Adrenal gland (tissue), 12 donors: ENCODE data around the gene MYBBP1A. TPM values are rescaled to one million over a fixed set of nuclear protein-coding genes. Genes with fewer than 3 reads are reported as not detected.

Experiments used
- DNase-seq, 7 donors: peaks; one replicate each; pipeline ENCODE4 v3.0.0-alpha.2; 2019 to 2020
- H3K27ac ChIP-seq, 5 donors: fragments of 200-600 bp; sonication (generic) in 4 of 5; 1 replicate in 3 of 5; 2 replicates in 2 of 5; pipeline versions ENCODE4 v1.5.1 to v1.8.0; 2016 to 2020; ENCODE audit warnings: mild to moderate bottlenecking in 1 of 5
- H3K27me3 ChIP-seq: fragments of 200-600 bp; 2 replicates; pipeline ENCODE4 v1.8.0; 2021
- H3K36me3 ChIP-seq, 2 donors: fragments of 200-600 bp; replicated peaks in 1 of 2; 1 replicate in 1 of 2; 2 replicates in 1 of 2; pipeline versions ENCODE4 v1.5.1 to v1.8.0; 2018 to 2022
- H3K4me1 ChIP-seq, 2 donors: fragments of 200-600 bp; replicated peaks in 1 of 2; 1 replicate in 1 of 2; 2 replicates in 1 of 2; pipeline versions ENCODE4 v1.5.1 to v1.8.0; 2018 to 2021
- H3K4me3 ChIP-seq, 4 donors: fragments of 200-600 bp; sonication (generic) in 3 of 4; one replicate each; pipeline ENCODE4 v1.5.1; 2016 to 2018
- H3K9me3 ChIP-seq, 3 donors: fragments of 200-600 bp; sonication (generic) in 1 of 3; replicated peaks in 1 of 3; 1 replicate in 2 of 3; 2 replicates in 1 of 3; pipeline versions ENCODE4 v1.5.1 to v1.8.0; 2016 to 2021
- CTCF ChIP-seq, 6 experiments: fragments of 450-650 bp in 4 of 6; fragments of 200-600 bp in 2 of 6; sonication (generic) in 1 of 6; IDR thresholded peaks; 1 replicate in 5 of 6; 2 replicates in 1 of 6; pipeline versions ENCODE4 v1.5.1 to v1.8.0; 2016 to 2021; ENCODE audit warnings: antibody characterized with exemption in 6 of 6, mild to moderate bottlenecking in 2 of 6, moderate library complexity in 1 of 6
- POLR2A ChIP-seq, 2 donors: fragments of 450-650 bp; IDR thresholded peaks; one replicate each; pipeline ENCODE4 v1.6.1; 2017; ENCODE audit warnings: antibody characterized with exemption in 2 of 2, mild to moderate bottlenecking in 2 of 2, moderate library complexity in 1 of 2
- WGBS, 4 donors: extraction: QIAGEN DNeasy Blood & Tissue Kit in 2 of 4; methylation state at CpG; one replicate each; pipeline versions ENCODE4 v1.1.5 to v1.1.7; 2013 to 2017; 5-methylcytosine and 5-hydroxymethylcytosine counted together
- intact Hi-C, 2 donors: fragments of 100-400 bp; cut with DNase I; formaldehyde crosslinking; loops; one replicate each; pipeline versions ENCODE4 v1.14.1 to v1.15.0; 2022 to 2023
- polyA plus RNA-seq, 3 donors: library from polyadenylated mRNA; stranded (reverse); fragments of 200-250 nt in 2 of 3; fragments of 350-450 nt in 1 of 3; fragmentation: Illumina TruSeq in 1 of 3; extraction: RNeasy Lipid Tissue Mini Kit (QIAGEN cat#74804) in 1 of 3; gene quantifications; one replicate each; pipeline ENCODE4 v1.2.3, GENCODE V29; 2013 to 2014
- total RNA-seq, 9 donors: library from RNA; depleted of rRNA in 4 of 9; stranded (reverse); fragments of >200 nt in 4 of 9; fragments of 120-200 nt in 1 of 9; fragmentation: NEBNext Ultra II Directional in 1 of 9; extraction: Animal tissue kit (Norgen Biotek cat#: 25700) in 1 of 9; gene quantifications; one replicate each; pipeline versions ENCODE4 v1.1.0 to v1.2.4, GENCODE V29; 2013 to 2023
- donor health status: healthy with polysubstance abuse.
- donor health status: Bipolar disorder and iron deficiency.
- donor health status: DM: yes; HTN: yes; CAD: no.
- donor health status: DM: no; HTN: no; CAD: no.
- donor health status: DM: no; HTN: no; CAD: no.
- donor health status: DM: yes; HTN: yes; CAD: no.

Gene MYBBP1A
- total and polyA plus RNA-seq, 12 donors, result 17.9 to 65.5 (median 42.4) TPM

DNA sequence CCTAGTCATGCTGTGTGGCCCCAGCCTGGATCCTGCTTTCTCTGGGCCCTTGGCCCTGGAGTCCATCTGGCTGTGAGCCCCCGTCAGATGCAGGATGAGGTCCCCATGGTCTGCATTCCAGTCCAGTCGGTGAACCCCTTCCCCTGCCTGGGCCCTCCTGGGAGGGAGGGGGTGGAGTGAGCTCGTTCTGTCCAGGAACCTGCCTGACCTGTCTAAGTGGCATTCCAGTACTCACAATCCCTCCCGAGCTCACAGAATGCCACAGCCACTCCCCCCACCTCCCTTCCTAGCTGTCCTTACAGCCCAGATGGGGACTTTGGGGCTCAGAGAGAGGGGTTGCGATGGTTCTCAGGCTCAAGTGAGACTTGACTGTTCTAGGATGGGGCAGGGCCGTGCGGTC, 41.0 kb downstream of the MYBBP1A start:
- H3K27ac ChIP-seq, result no peak overlapping the region
- no peak for DNase-seq
- H3K4me3 ChIP-seq, result no peak overlapping the region
- no peaks in the 10 kb centered on the region for H3K36me3 ChIP-seq
- no peaks in the 10 kb centered on the region for H3K9me3 ChIP-seq
- WGBS, 4 donors, result 88 to 100% (median 91%) methylated on average over 1 to 7 of the region's 7 CpGs
- TF ChIP-seq CTCF (IDR thresholded peaks at IDR 0.05) (no peak), POLR2A (IDR thresholded peaks at IDR 0.05) (no peak)
- H3K4me1 ChIP-seq, result peaks cover 3 to 7% of the 10 kb centered on the region in 2 donors
- no peaks in the 10 kb centered on the region for H3K27me3 ChIP-seq
- intact Hi-C loops, result no loop called here

- no peaks in the 10 kb centered on the region for H3K36me3 ChIP-seq
- intact Hi-C loops, result no loop called here
- H3K4me3 ChIP-seq, result no peak overlapping the region
- TF ChIP-seq CTCF (IDR thresholded peaks at IDR 0.05) (no peak), POLR2A (IDR thresholded peaks at IDR 0.05) (no peak)
- no peak overlapping the region for H3K27ac ChIP-seq
- DNase-seq, result no peak
- H3K4me1 ChIP-seq, result no peaks in the 10 kb centered on the region
- no peaks in the 10 kb centered on the region for H3K9me3 ChIP-seq
- H3K27me3 ChIP-seq, result no peaks in the 10 kb centered on the region
- WGBS, 4 donors, result 58 to 86% (median 80%) methylated on average over 2 to 24 of the region's 24 CpGs
These were observed 41.8 kb downstream of the MYBBP1A start for GRCh38 chr17:4513113-4514032.

- TF ChIP-seq POLR2A (IDR thresholded peaks at IDR 0.05) (no peak), CTCF (IDR thresholded peaks at IDR 0.05) (no peak)
- H3K4me3 ChIP-seq, result no peak overlapping the region
- no peaks in the 10 kb centered on the region for H3K27me3 ChIP-seq
- H3K4me1 ChIP-seq, result no peaks in the 10 kb centered on the region
- H3K36me3 ChIP-seq, result no peaks in the 10 kb centered on the region
- 88 to 91% (median 89%) methylated on average over 23 to 31 of the region's 31 CpGs for WGBS, 4 donors
- intact Hi-C loops, result no loop called here
- DNase-seq, result no peak
- no peaks in the 10 kb centered on the region for H3K9me3 ChIP-seq
- no peak overlapping the region for H3K27ac ChIP-seq
These were observed 42.8 kb downstream of the MYBBP1A start for GRCh38 chr17:4512156-4513112.
